NT2/D1 (cell line): ENCODE data around the gene GDF15.

ENCODE experiments used
- YY1 ChIP-seq: IDR thresholded peaks from 2 replicates; pipeline ENCODE4 v1.6.1; 2011; ENCODE audit not compliant: insufficient read length, insufficient read depth
- ZNF274 ChIP-seq: IDR thresholded peaks from 2 replicates; pipeline ENCODE4 v1.6.1; 2011; ENCODE audit warnings: mild to moderate bottlenecking, low read depth, low read length

DNA sequence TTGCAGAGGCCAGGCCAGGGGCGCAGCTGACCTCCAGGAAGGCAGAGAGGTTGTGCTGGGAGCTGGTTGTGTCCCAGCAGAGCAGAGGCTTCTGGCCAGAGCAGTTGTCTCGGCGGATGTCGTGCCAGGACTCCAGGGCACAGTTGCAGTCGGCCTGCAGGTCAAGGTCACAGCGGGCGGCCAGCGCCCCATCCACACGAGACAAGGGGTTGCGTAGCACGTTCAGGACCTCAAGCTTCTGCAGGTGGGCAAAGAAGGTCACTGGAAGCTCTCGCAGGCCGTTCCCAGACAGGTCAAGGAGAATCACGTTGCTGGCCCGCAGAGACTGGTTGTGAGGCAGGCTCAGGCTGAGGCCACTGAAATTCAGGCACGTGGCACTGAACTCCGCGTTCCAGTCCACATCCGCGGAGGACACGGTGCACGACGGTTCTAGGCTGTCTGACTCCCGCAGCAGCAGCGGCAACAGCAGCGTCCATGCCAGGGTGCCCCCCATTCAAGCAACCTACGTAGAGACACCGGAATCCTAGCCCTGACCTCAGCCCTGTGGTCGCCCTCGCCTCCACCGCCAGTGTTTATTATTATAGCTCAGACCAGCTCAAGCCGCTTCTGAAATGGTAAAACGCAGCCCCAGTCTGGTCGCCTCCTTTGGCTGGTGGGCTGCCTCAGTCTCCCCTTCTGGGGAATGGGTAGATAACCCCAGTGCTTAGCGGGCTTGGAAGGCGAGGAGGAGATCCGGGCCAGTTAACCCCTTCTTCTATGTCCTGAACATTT is 10.7 kb downstream of the GDF15 start:
- TF ChIP-seq ZNF274 (no peak), YY1 (no peak)
